OCI-LY7 (cell line): ENCODE measurements around the gene FCSK. TPM values are rescaled to one million over a fixed set of nuclear protein-coding genes. Genes with fewer than 3 reads are reported as not detected.

Experiments
- BruUV-seq: library from RNA; stranded (reverse); fragments of 400-500 nt; replicated peaks from 2 replicates; lab custom pipeline; 2021; lab: Mats Ljungman, UMichigan
- CTCF ChIA-PET: fragments of 300-600 bp; sonication (Branson Sonifier 250); formaldehyde crosslinking; loops from one replicate; lab custom pipeline; 2022; ENCODE audit warnings: antibody characterized with exemption; ENCODE audit not compliant: unreplicated experiment; lab: Charles Lee
- POLR2A ChIA-PET: fragments of 300-600 bp; sonication (Branson Sonifier 250); formaldehyde crosslinking; loops from one replicate; lab custom pipeline; 2022; ENCODE audit warnings: antibody characterized with exemption; lab: Charles Lee
- DNase-seq: peaks from one replicate; pipeline ENCODE4 v3.0.0-alpha.2; 2015; ENCODE audit warnings: low spot score
- H2AFZ ChIP-seq: fragments of 200-600 bp; sonication (generic), shearing (Covaris generic); 2 replicates; pipeline ENCODE4 v1.6.1; 2014; ENCODE audit warnings: mild to moderate bottlenecking, antibody characterized with exemption, low read length, moderate library complexity
- H3K27ac ChIP-seq: fragments of 200-600 bp; sonication (generic); 2 replicates; pipeline ENCODE4 v1.5.1; 2014; ENCODE audit warnings: mixed run types, low read depth, mild to moderate bottlenecking, moderate library complexity, low read length, inconsistent platforms; ENCODE audit not compliant: poor library complexity, severe bottlenecking
- H3K36me3 ChIP-seq: fragments of 200-600 bp; sonication (generic); 2 replicates; pipeline ENCODE4 v1.6.1; 2014; ENCODE audit warnings: mild to moderate bottlenecking, antibody characterized with exemption, low read length, moderate library complexity, mixed read lengths; ENCODE audit not compliant: insufficient read depth
- H3K4me1 ChIP-seq: fragments of 200-600 bp; sonication (generic); 2 replicates; pipeline ENCODE4 v1.5.1; 2014; ENCODE audit warnings: mild to moderate bottlenecking, low read length; ENCODE audit not compliant: insufficient read depth, poor library complexity, severe bottlenecking
- H3K4me2 ChIP-seq: fragments of 200-600 bp; sonication (generic); 2 replicates; pipeline ENCODE4 v1.6.1; 2014; ENCODE audit warnings: mild to moderate bottlenecking, low read length
- H3K4me3 ChIP-seq: fragments of 200-600 bp; sonication (generic); 2 replicates; pipeline ENCODE4 v1.5.1; 2014; ENCODE audit warnings: mild to moderate bottlenecking, low read depth, low read length; ENCODE audit not compliant: poor library complexity, severe bottlenecking
- H3K79me2 ChIP-seq: fragments of 200-600 bp; sonication (generic); 2 replicates; pipeline ENCODE4 v1.6.1; 2016; ENCODE audit warnings: low read depth, mild to moderate bottlenecking, low read length, moderate library complexity, mixed read lengths; ENCODE audit not compliant: insufficient read depth
- H3K9me2 ChIP-seq: fragments of 200-600 bp; sonication (generic); 2 replicates; pipeline ENCODE4 v1.6.1; 2016; ENCODE audit warnings: mild to moderate bottlenecking, low read length, mixed read lengths; ENCODE audit not compliant: insufficient read depth
- H3K9me3 ChIP-seq: fragments of 200-600 bp; sonication (generic); 2 replicates; pipeline ENCODE4 v1.6.1; 2014; ENCODE audit warnings: mild to moderate bottlenecking, mixed run types, low read length, mixed read lengths
- H4K20me1 ChIP-seq: fragments of 200-600 bp; sonication (generic); 2 replicates; pipeline ENCODE4 v1.6.1; 2014; ENCODE audit warnings: mild to moderate bottlenecking, antibody characterized with exemption, low read length, moderate library complexity, mixed read lengths; ENCODE audit not compliant: insufficient read depth
- EZH2phosphoT487 ChIP-seq: fragments of 200-600 bp; sonication (generic); IDR thresholded peaks from 2 replicates; pipeline ENCODE4 v1.6.1; 2018; ENCODE audit warnings: low read depth, borderline replicate concordance, mild to moderate bottlenecking, mixed run types, antibody characterized with exemption, low read length, moderate library complexity, mixed read lengths
- intact Hi-C: fragments of 100-400 bp; cut with micrococcal nuclease; formaldehyde crosslinking; loops from one replicate; pipeline ENCODE4 v1.10.0; 2022; ENCODE audit not compliant: unreplicated experiment
- total RNA-seq, 2 experiments: library from RNA; depleted of rRNA in 1 of 2; stranded (reverse); fragments of >200 nt in 1 of 2; shearing (Covaris generic) in 1 of 2; gene quantifications; 2 replicates each; pipeline ENCODE4 v1.2.3, GENCODE V29; 2014 to 2022
- TF ChIP-seq, protein P1 (sequence below): fragments of 200-600 bp; sonication (generic); conservative IDR thresholded peaks from 2 replicates; pipeline ENCODE4 v1.5.1; 2014; ENCODE audit warnings: mild to moderate bottlenecking, antibody characterized with exemption, low read length, moderate library complexity, mixed read lengths

FCSK gene
- total RNA-seq, 2 experiments from 2014 or later: 6.8 to 14.3 TPM

DNA sequence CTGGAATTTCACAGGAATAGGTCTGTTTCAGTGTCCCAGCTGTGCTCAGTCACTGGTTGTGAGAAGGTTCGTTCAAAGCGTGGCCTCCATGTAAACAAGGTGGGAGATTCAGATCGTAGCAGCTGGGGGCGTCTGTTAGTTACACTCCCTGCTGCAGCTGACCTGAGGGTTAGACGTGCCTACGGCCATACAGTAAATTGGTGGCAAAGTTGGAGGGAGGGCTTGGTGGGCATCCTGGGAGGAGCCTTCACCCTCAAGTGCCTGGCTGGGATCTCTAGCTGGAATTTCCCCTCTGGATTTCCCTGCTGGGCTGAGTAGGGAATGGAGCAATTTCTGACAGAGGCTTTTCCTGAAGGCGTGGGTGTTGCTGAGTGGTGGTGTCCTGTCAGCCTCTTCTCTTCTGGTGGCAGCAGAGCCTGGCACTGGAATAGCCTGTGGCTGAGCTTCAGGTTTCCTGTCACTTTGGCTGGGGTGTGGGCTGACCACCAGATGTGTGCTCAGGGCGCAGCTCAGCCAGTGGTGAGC, 6.4 kb downstream of the FCSK start:
- Histone ChIP-seq H3K79me2 (no peaks in the 10 kb centered on the region), H3K36me3 (no peaks in the 10 kb centered on the region), H4K20me1 (no peaks in the 10 kb centered on the region), H3K9me2 (no peaks in the 10 kb centered on the region), H3K4me2 (no peak overlapping the region), H3K9me3 (no peaks in the 10 kb centered on the region), H2AFZ (no peak overlapping the region), H3K27ac (no peak overlapping the region), H3K4me1 (peaks cover 25% of the 10 kb centered on the region), H3K4me3 (no peak overlapping the region)
- no peak for DNase-seq
- intact Hi-C loops: no loop called here
- BruUV-seq: no TSS peak
- ChIA-PET CTCF (interaction anchor here (0.5 kb wide), 1 partner anchor 23 kb away, joined by 3 read pairs; no protein-coding TSS in a partner anchor), POLR2A (interaction anchor here (0.8 to 0.9 kb wide), 2 partner anchors 28 to 53 kb away, joined by 3 to 4 read pairs; no protein-coding TSS in a partner anchor)
- TF ChIP-seq, protein P1, sequence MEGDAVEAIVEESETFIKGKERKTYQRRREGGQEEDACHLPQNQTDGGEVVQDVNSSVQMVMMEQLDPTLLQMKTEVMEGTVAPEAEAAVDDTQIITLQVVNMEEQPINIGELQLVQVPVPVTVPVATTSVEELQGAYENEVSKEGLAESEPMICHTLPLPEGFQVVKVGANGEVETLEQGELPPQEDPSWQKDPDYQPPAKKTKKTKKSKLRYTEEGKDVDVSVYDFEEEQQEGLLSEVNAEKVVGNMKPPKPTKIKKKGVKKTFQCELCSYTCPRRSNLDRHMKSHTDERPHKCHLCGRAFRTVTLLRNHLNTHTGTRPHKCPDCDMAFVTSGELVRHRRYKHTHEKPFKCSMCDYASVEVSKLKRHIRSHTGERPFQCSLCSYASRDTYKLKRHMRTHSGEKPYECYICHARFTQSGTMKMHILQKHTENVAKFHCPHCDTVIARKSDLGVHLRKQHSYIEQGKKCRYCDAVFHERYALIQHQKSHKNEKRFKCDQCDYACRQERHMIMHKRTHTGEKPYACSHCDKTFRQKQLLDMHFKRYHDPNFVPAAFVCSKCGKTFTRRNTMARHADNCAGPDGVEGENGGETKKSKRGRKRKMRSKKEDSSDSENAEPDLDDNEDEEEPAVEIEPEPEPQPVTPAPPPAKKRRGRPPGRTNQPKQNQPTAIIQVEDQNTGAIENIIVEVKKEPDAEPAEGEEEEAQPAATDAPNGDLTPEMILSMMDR: no peak
- TF ChIP-seq EZH2phosphoT487: no peak

DNA sequence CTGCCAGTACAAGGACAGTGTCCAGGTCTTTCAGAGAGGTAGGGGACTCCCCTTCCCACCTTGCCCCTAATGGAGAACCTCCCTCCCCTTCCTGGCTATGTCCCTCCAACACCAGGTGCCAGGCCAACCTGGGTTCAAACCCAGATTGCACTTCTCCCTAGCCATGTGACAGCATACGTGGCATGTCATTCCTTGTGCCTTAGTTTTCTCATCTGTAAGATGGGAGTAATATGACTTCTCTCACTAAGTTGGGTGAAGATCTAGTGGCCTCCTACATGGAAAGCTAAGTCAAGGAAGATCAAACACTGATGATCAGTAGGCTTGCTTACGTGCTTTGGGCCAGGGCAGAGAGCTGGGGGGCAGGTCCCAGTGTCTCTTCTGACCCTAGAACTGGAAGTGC, 8.8 kb downstream of the FCSK start:
- Histone ChIP-seq H3K79me2 (no peaks in the 10 kb centered on the region), H3K9me3 (no peaks in the 10 kb centered on the region), H4K20me1 (no peaks in the 10 kb centered on the region), H3K27ac (no peak overlapping the region), H3K4me3 (no peak overlapping the region), H3K36me3 (no peaks in the 10 kb centered on the region), H3K4me1 (peaks cover 25% of the 10 kb centered on the region), H2AFZ (no peak overlapping the region), H3K4me2 (no peak overlapping the region), H3K9me2 (no peaks in the 10 kb centered on the region)
- intact Hi-C loops: no loop called here
- ChIA-PET CTCF (no interaction called here), POLR2A (interaction anchor here (1.4 kb wide), 1 partner anchor 21 kb away, joined by 3 read pairs; no protein-coding TSS in a partner anchor)
- no peak for TF ChIP-seq EZH2phosphoT487
- TF ChIP-seq, protein P1: no peak
- BruUV-seq: no TSS peak
- DNase-seq: no peak

DNA sequence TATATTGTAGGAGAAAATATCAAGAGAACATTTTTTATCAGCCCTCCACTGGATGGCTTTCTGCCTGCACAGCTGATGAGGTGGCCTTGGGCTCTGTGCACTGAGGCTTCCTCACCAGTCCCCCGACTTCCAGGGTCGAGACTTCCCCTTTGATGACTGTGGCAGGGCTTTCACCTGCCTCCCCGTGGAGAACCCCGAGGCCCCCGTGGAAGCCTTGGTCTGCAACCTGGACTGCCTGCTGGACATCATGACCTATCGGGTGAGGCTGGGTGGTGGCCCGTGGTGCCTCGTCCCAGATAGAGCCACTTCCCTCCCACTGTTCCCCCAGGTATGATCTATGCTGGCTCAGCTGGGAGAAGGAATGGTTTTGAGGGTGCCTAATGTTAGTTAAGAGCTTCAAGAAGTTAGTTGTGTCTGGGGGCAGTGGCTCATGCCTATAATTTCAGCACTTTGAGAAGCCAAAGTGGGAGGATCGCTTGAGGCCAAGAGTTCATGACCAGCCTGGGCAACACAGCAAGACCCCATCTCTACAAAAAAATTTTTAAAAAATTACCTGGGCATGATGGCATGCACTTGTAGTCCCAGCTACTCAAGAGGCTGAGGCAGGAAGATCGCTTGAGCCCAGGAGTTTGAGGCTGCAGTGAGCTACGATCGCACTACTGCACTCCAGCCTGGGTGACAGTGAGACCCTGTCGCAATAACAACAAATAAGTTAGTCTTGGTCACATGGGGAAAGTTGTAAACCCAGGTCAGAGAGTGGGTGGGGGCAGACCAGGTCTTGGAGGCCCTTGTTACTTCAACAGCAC, 11.8 kb downstream of the FCSK start:
- no peak overlapping the region for H3K4me3 ChIP-seq
- ChIA-PET POLR2A (interaction anchor here (0.5 kb wide), 1 partner anchor 93 kb away, joined by 3 read pairs; no protein-coding TSS in a partner anchor), CTCF (no interaction called here)
- no TSS peak for BruUV-seq
- peaks cover 21% of the 10 kb centered on the region for H3K4me1 ChIP-seq
- no peak overlapping the region for H2AFZ ChIP-seq
- no peak overlapping the region for H3K4me2 ChIP-seq
- H3K27ac ChIP-seq: no peak overlapping the region
- DNase-seq: no peak
- no peaks in the 10 kb centered on the region for H3K9me2 ChIP-seq
- TF ChIP-seq EZH2phosphoT487: no peak
- TF ChIP-seq, protein P1: no peak
- H3K36me3 ChIP-seq: no peaks in the 10 kb centered on the region
- no peaks in the 10 kb centered on the region for H3K79me2 ChIP-seq
- no peaks in the 10 kb centered on the region for H3K9me3 ChIP-seq
- no peaks in the 10 kb centered on the region for H4K20me1 ChIP-seq
- intact Hi-C loops: no loop called here
